Measurements from ENCODE around the gene CLPTM1L. TPM values are rescaled to one million over a fixed set of nuclear protein-coding genes. Genes with fewer than 3 reads are reported as not detected.

CLPTM1L gene
- total and polyA plus RNA-seq, 8 donors, result 60.8 to 202 (median 117) TPM

GRCh38 chr5:1310118-1310517, 34.8 kb downstream of the CLPTM1L start:
- intact Hi-C loops (cut with DNase I; ENCODE audit: low total_unique reads), result no loop called here
- no peak overlapping the region for H3K4me3 ChIP-seq
- DNase-seq, result no peak
- H3K4me1 ChIP-seq, result peaks cover 4 to 19% (median 9%) of the 10 kb centered on the region in 4 donors
- H3K36me3 ChIP-seq, result no peaks in the 10 kb centered on the region
- WGBS, 5 donors, result 92 to 95% (median 94%) methylated on average over 7 of the region's 7 CpGs
- H3K27ac ChIP-seq, result no peak overlapping the region
- TF ChIP-seq EP300 (IDR thresholded peaks at IDR 0.05), result no peak
- TF ChIP-seq, protein P1, sequence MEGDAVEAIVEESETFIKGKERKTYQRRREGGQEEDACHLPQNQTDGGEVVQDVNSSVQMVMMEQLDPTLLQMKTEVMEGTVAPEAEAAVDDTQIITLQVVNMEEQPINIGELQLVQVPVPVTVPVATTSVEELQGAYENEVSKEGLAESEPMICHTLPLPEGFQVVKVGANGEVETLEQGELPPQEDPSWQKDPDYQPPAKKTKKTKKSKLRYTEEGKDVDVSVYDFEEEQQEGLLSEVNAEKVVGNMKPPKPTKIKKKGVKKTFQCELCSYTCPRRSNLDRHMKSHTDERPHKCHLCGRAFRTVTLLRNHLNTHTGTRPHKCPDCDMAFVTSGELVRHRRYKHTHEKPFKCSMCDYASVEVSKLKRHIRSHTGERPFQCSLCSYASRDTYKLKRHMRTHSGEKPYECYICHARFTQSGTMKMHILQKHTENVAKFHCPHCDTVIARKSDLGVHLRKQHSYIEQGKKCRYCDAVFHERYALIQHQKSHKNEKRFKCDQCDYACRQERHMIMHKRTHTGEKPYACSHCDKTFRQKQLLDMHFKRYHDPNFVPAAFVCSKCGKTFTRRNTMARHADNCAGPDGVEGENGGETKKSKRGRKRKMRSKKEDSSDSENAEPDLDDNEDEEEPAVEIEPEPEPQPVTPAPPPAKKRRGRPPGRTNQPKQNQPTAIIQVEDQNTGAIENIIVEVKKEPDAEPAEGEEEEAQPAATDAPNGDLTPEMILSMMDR (IDR thresholded peaks at IDR 0.05), result no peak
- TF ChIP-seq POLR2A (IDR thresholded peaks at IDR 0.05), result no peak
- no peak for TF ChIP-seq POLR2AphosphoS5 (IDR thresholded peaks at IDR 0.05)
- H3K9me3 ChIP-seq, result peaks cover 0 to 4% (median 2%) of the 10 kb centered on the region in 4 donors
- peaks cover 0 to 11% (median 0%) of the 10 kb centered on the region in 3 donors for H3K27me3 ChIP-seq

DNA sequence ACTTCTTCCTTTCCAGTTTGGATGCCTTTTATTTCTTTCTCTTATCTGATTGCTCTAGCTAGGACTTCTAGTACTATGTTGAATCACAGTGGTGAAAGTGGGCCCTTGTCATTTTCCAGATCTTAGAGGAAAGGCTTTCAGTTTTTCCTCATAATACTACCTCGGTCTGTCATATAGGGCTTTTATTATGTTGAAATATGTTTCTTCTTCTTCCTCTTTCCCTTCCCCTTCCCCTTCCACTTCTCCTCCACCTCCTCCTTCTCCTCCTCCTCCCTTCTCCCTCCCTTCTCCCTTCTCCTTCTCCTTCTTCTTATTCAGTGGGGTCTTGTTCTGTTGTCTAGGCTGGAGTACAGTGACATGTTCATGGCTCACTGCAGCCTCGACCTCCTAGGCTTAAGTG, 40.9 kb downstream of the CLPTM1L start:
- intact Hi-C loops (cut with DNase I; ENCODE audit: low total_unique reads), result no loop called here

DNA sequence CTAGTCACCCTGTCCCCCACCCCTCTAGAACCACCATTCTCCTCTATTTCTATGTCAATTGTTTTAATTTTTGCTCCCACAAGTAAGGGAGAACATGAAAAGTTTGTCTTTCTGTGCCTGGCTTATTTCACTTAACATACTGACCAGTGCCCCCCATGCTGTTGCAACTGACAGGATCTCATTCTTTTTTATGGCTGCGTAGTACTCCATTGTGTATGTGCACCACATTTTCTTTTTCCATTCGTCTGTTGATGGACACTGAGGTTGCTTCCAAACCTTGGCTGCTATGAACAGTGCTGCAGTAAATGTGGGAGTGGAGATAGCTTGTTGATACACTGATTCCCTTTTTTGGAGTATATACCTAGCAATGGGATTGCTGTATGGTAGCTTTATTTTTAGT, 42.6 kb downstream of the CLPTM1L start:
- Histone ChIP-seq H3K4me3 (no peak overlapping the region), H3K36me3 (no peaks in the 10 kb centered on the region), H3K27me3 (peaks cover 0 to 18% (median 0%) of the 10 kb centered on the region in 3 donors), H3K9me3 (no peaks in the 10 kb centered on the region), H3K4me1 (no peaks in the 10 kb centered on the region), H3K27ac (no peak overlapping the region)
- intact Hi-C loops (cut with DNase I; ENCODE audit: low total_unique reads), result no loop called here
- 90 to 98% (median 95%) methylated on average over 2 of the region's 2 CpGs for WGBS, 5 donors
- TF ChIP-seq POLR2AphosphoS5 (IDR thresholded peaks at IDR 0.05), result no peak
- TF ChIP-seq, protein P1 (IDR thresholded peaks at IDR 0.05), result no peak
- no peak for TF ChIP-seq EP300 (IDR thresholded peaks at IDR 0.05)
- TF ChIP-seq POLR2A (IDR thresholded peaks at IDR 0.05), result no peak
- no peak for DNase-seq

More for the DNA sequence above, 40.9 kb downstream of the CLPTM1L start:
- H3K36me3 ChIP-seq, result no peaks in the 10 kb centered on the region
- H3K4me1 ChIP-seq, result no peaks in the 10 kb centered on the region
- TF ChIP-seq EP300 (IDR thresholded peaks at IDR 0.05) (no peak), POLR2A (IDR thresholded peaks at IDR 0.05) (no peak), POLR2AphosphoS5 (IDR thresholded peaks at IDR 0.05) (no peak)
- TF ChIP-seq, protein P1 (IDR thresholded peaks at IDR 0.05), result no peak
- no peak overlapping the region for H3K4me3 ChIP-seq
- WGBS, 5 donors, result 69 to 83% (median 78%) methylated on average over 2 of the region's 2 CpGs
- no peak overlapping the region for H3K27ac ChIP-seq
- H3K9me3 ChIP-seq, result no peaks in the 10 kb centered on the region
- DNase-seq, result no peak
- H3K27me3 ChIP-seq, result peaks cover 0 to 3% (median 0%) of the 10 kb centered on the region in 3 donors

GRCh38 chr5:1300581-1301083, 44.3 kb downstream of the CLPTM1L start:
- H3K36me3 ChIP-seq, result no peaks in the 10 kb centered on the region
- H3K27ac ChIP-seq, result no peak overlapping the region
- no peaks in the 10 kb centered on the region for H3K9me3 ChIP-seq
- H3K4me1 ChIP-seq, result peaks cover 0 to 6% (median 3%) of the 10 kb centered on the region in 4 donors
- WGBS, 5 donors, result 80 to 92% (median 90%) methylated on average over 20 of the region's 20 CpGs
- H3K27me3 ChIP-seq, result peaks cover 0 to 27% (median 1%) of the 10 kb centered on the region in 3 donors
- TF ChIP-seq, protein P1 (IDR thresholded peaks at IDR 0.05), result no peak
- TF ChIP-seq POLR2A (IDR thresholded peaks at IDR 0.05) (no peak), EP300 (IDR thresholded peaks at IDR 0.05) (no peak), POLR2AphosphoS5 (IDR thresholded peaks at IDR 0.05) (no peak)
- no peak overlapping the region for H3K4me3 ChIP-seq
- DNase-seq, result no peak
- intact Hi-C loops (cut with DNase I; ENCODE audit: low total_unique reads), result no loop called here

All from stomach (tissue), 9 donors.